ENCODE data around the gene HEATR5A.

DNA sequence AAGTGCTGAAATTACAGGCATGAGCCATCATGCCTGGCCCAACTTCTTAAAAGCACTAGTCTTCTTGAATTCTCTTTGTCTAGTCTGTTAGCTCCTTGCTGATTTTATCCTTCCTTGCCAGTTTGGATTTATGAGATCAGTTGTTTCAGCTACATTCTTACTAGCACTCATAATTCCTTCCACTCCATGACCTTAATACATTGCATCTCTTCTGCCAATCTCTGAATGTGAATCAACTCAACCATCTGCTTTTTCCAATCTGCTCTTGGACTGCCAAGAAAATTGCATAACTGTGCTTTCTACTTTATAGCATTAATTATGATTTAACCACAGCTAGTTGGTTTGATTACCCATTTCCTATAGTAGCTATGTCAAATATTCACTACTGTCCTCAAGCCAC is 14.9 kb upstream of the HEATR5A start:
- TF ChIP-seq, protein P1, sequence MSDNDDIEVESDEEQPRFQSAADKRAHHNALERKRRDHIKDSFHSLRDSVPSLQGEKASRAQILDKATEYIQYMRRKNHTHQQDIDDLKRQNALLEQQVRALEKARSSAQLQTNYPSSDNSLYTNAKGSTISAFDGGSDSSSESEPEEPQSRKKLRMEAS (IDR thresholded peaks at IDR 0.05) = no peak
- TF ChIP-seq CHD4 (IDR thresholded peaks at IDR 0.05; ENCODE audit: borderline replicate concordance) (no peak), CBX2 (IDR thresholded peaks at IDR 0.05; ENCODE audit: borderline replicate concordance, low read depth) (no peak), RARB (CRISPR knock-in tag; IDR thresholded peaks at IDR 0.05) (no peak), JUN (IDR thresholded peaks at IDR 0.05) (no peak)
